K562 (cell line): Measurements from ENCODE around the gene TMEM14C. TPM values are rescaled to one million over a fixed set of nuclear protein-coding genes. Genes with fewer than 3 reads are reported as not detected.

Experiments used
- ATAC-seq: fragments of 200-7000 bp; cut with Tn5 transposase; 3 replicates; pipeline ENCODE4 v1.9.1; 2020; ENCODE audit warnings: moderate library complexity
- BruUV-seq: library from RNA; stranded (reverse); fragments of 400-500 nt; replicated peaks from 2 replicates; lab custom pipeline; 2021; lab: Mats Ljungman, UMichigan
- CTCF ChIA-PET: fragments of 300-600 bp; formaldehyde crosslinking; extraction: SDS; loops from one replicate; lab custom pipeline; 2021; ENCODE audit warnings: low intra/inter-chr PET ratio; lab: Yijun Ruan, JAX
- POLR2A ChIA-PET: fragments of 300-600, 350-650 bp; sonication (Branson Sonifier 250); formaldehyde crosslinking; extraction: SDS; loops from one replicate; lab custom pipeline; 2021; ENCODE audit warnings: antibody characterized with exemption, inconsistent platforms; lab: Yijun Ruan, JAX
- DNase-seq, 4 experiments: peaks; one replicate each; pipeline versions ENCODE4 v3.0.0 to v3.0.0-alpha.2; 2011 to 2018; ENCODE audit warnings: low spot score in 3 of 4, mixed read lengths in 3 of 4; ENCODE audit errors: extremely low read depth in 1 of 4
- FAIRE-seq: peaks from 2 replicates; lab custom pipeline; 2011; peaks lifted over from hg19 to GRCh38; lab: Jason Lieb, UNC
- H2AFZ ChIP-seq: 2 replicates; pipeline ENCODE4 v1.6.0; 2011; ENCODE audit warnings: low read depth, low read length, control low read depth, inconsistent platforms
- H3K27ac ChIP-seq: fragments of 200-600 bp; 3 replicates; pipeline ENCODE4 v1.8.0; 2011; ENCODE audit warnings: low read depth, mild to moderate bottlenecking, control low read depth, inconsistent platforms, low read length, moderate library complexity, mixed read lengths; ENCODE audit errors: extremely low read depth
- H3K27me3 ChIP-seq, 2 experiments: fragments of 300-600 bp in 1 of 2; 2 replicates in 1 of 2; 3 replicates in 1 of 2; pipeline versions ENCODE4 v1.6.0 to v1.8.0; 2011; ENCODE audit warnings: inconsistent platforms in 2 of 2, low read length in 2 of 2, mild to moderate bottlenecking in 1 of 2, mixed read lengths in 1 of 2, moderate library complexity in 1 of 2; ENCODE audit not compliant: control insufficient read depth in 2 of 2, insufficient read depth in 2 of 2
- H3K36me3 ChIP-seq: fragments of 300-600 bp; 3 replicates; pipeline ENCODE4 v1.8.0; 2011; ENCODE audit warnings: mild to moderate bottlenecking, low read length, inconsistent platforms; ENCODE audit not compliant: control insufficient read depth, insufficient read depth
- H3K4me1 ChIP-seq, 2 experiments: fragments of 200-600 bp in 1 of 2; replicated peaks in 1 of 2; 2 replicates in 1 of 2; 3 replicates in 1 of 2; pipeline versions ENCODE4 v1.5.1 to v1.8.0; 2011; ENCODE audit warnings: inconsistent platforms in 2 of 2, low read length in 2 of 2, mild to moderate bottlenecking in 1 of 2, mixed read lengths in 1 of 2, moderate library complexity in 1 of 2; ENCODE audit not compliant: control insufficient read depth in 2 of 2, insufficient read depth in 2 of 2
- H3K4me2 ChIP-seq: 2 replicates; pipeline ENCODE4 v1.6.1; 2011; ENCODE audit warnings: low read length, control low read depth, inconsistent platforms, mixed read lengths; ENCODE audit not compliant: insufficient read depth
- H3K4me3 ChIP-seq: fragments of 200-600 bp; sonication (generic), shearing (Covaris generic); 2 replicates; pipeline ENCODE4 v1.5.1; 2016; ENCODE audit warnings: control low read depth, inconsistent platforms
- H3K79me2 ChIP-seq: fragments of 200-600 bp; 3 replicates; pipeline ENCODE4 v1.8.0; 2011; ENCODE audit warnings: low read length, inconsistent platforms; ENCODE audit not compliant: control insufficient read depth, insufficient read depth
- H3K9ac ChIP-seq, 2 experiments: 2 replicates each; pipeline versions ENCODE4 v1.6.0 to v1.6.1; 2011; ENCODE audit warnings: low read depth in 2 of 2, low read length in 2 of 2, control low read depth in 1 of 2, inconsistent platforms in 1 of 2, mild to moderate bottlenecking in 1 of 2, mixed read lengths in 1 of 2; ENCODE audit not compliant: insufficient read depth in 1 of 2
- H3K9me1 ChIP-seq: one replicate; pipeline ENCODE4 v1.6.0; 2011; ENCODE audit warnings: inconsistent platforms, mild to moderate bottlenecking, low read length, moderate library complexity; ENCODE audit not compliant: control insufficient read depth, insufficient read depth
- H3K9me3 ChIP-seq: replicated peaks from 2 replicates; pipeline ENCODE4 v1.5.1; 2011; ENCODE audit warnings: low read depth, low read length, inconsistent platforms; ENCODE audit not compliant: control insufficient read depth, insufficient read depth
- H4K20me1 ChIP-seq: replicated peaks from 2 replicates; pipeline ENCODE4 v1.6.1; 2011; ENCODE audit warnings: low read length, inconsistent platforms, mixed read lengths; ENCODE audit not compliant: control insufficient read depth, insufficient read depth
- ELK3 ChIP-seq: fragments of 450-650 bp; formaldehyde crosslinking; IDR thresholded peaks from 2 replicates; pipeline ENCODE4 v1.4.0; 2020; ENCODE audit warnings: mild to moderate bottlenecking
- FOXK2 ChIP-seq, 2 experiments: fragments of 450-650 bp; IDR thresholded peaks in 1 of 2; conservative IDR thresholded peaks in 1 of 2; 2 replicates each; pipeline ENCODE4 v1.6.1; 2016; ENCODE audit warnings: low read depth in 2 of 2, mild to moderate bottlenecking in 1 of 2
- HDAC3 ChIP-seq: fragments of 450-650 bp; IDR thresholded peaks from 2 replicates; pipeline ENCODE4 v1.6.1; 2018; ENCODE audit warnings: borderline replicate concordance, mild to moderate bottlenecking, moderate library complexity; ENCODE audit not compliant: partially characterized antibody
- MGA ChIP-seq: fragments of 450-650 bp; IDR thresholded peaks from 2 replicates; pipeline ENCODE4 v1.6.1; 2016; ENCODE audit warnings: mild to moderate bottlenecking, moderate library complexity
- SMC3 ChIP-seq: conservative IDR thresholded peaks from 2 replicates; pipeline ENCODE4 v1.6.1; 2011; ENCODE audit warnings: low read depth, low read length, improper control_type of control experiment; ENCODE audit not compliant: insufficient read depth
- ZSCAN32 ChIP-seq: fragments of 450-650 bp; formaldehyde crosslinking; IDR thresholded peaks from 2 replicates; pipeline ENCODE4 v1.4.0; 2020; ENCODE audit warnings: mild to moderate bottlenecking, moderate library complexity
- WGBS: fragments of 100-300 bp; shearing (Covaris generic); methylation state at CpG from one replicate; pipeline ENCODE4 v1.1.6; 2016; ENCODE audit warnings: low coverage, mixed read lengths; ENCODE audit not compliant: insufficient coverage; ENCODE audit errors: missing lambda C conversion rate; 5-methylcytosine and 5-hydroxymethylcytosine counted together
- in situ Hi-C: fragments of 300-500 bp; cut with MboI; formaldehyde crosslinking; loops from 4 replicates; pipeline ENCODE4 v1.15.0; 2018; ENCODE audit warnings: inconsistent platforms, mixed read lengths
- intact Hi-C: fragments of 100-400 bp; cut with micrococcal nuclease; formaldehyde crosslinking; loops from 2 replicates; pipeline ENCODE4 v1.14.2; 2022
- polyA plus RNA-seq, 8 experiments: library from polyadenylated mRNA; depleted of rRNA in 4 of 8; stranded (reverse) in 5 of 8; unstranded in 3 of 8; fragments of >200 nt; fragmentation: Nextera tagmentation in 2 of 8; fragmentation: Illumina TruSeq in 1 of 8; extraction: Ambion mirVana in 2 of 8; extraction: Trizol in 1 of 8; gene quantifications; 2 replicates each; pipeline versions ENCODE4 v1.2.1 to v1.2.3, GENCODE V29; 2011 to 2014; ENCODE audit warnings: inconsistent platforms in 1 of 8, missing spikeins in 1 of 8
- total RNA-seq, 7 experiments: library from RNA; depleted of rRNA in 6 of 7; stranded (reverse); fragments of >200 nt in 6 of 7; fragmentation: Illumina TruSeq in 2 of 7; extraction: Trizol in 2 of 7; gene quantifications; 2 replicates each; pipeline versions ENCODE4 v1.2.1 to v1.2.3, GENCODE V29; 2011 to 2021; ENCODE audit warnings: low replicate concordance in 1 of 7

The TMEM14C gene
- total and polyA plus RNA-seq, 9 of the 15 experiments (the other 6 are each of a cell fraction or from before 2014, with no cell fraction given): 151 to 496 (median 263) TPM

GRCh38 chr6:10681795-10682194 lies 41.1 kb upstream of the TMEM14C start:
- ChIA-PET POLR2A (interaction anchor here (1.5 kb wide), 1 partner anchor 16 kb away, joined by 3 read pairs; no protein-coding TSS in a partner anchor), CTCF (no interaction called here)
- ATAC-seq: no peak
- Histone ChIP-seq H3K27ac (no peak overlapping the region), H3K4me1 (peaks cover 2 to 18% of the 10 kb centered on the region in 2 experiments; a peak in 3 of 5 replicates), H3K4me2 (no peak overlapping the region), H3K79me2 (no peaks in the 10 kb centered on the region), H3K9me1 (no peaks in the 10 kb centered on the region), H3K4me3 (no peak overlapping the region), H3K9ac (no peak overlapping the region), H2AFZ (no peak overlapping the region), H3K9me3 (no peaks in the 10 kb centered on the region), H3K36me3 (no peaks in the 10 kb centered on the region), H4K20me1 (no peaks in the 10 kb centered on the region), H3K27me3 (no peaks in the 10 kb centered on the region)
- TF ChIP-seq HDAC3: no peak
- no peak for TF ChIP-seq ELK3 (CRISPR knock-in tag)
- no peak for TF ChIP-seq SMC3
- TF ChIP-seq ZSCAN32 (CRISPR knock-in tag): no peak
- TF ChIP-seq MGA: 0 out of 2 replicates have a peak, but pooled peaks have one; percentile 7
- no peak for TF ChIP-seq FOXK2 (conservative IDR thresholded peaks at IDR 0.05 in 1 of 2, IDR thresholded peaks at IDR 0.05 in 1 of 2; ENCODE audit: low read depth in 2 of 2)
- DNase-seq: no peak
- intact Hi-C loops (no loop called here), in situ Hi-C loops (no loop called here)
- no TSS peak for BruUV-seq
- FAIRE-seq: no peak
- WGBS: 37% methylated on average over 3 of the region's 3 CpGs
